GM23248 (cell line): ENCODE measurements around the gene PLLP.

Source experiments
- EZH2 ChIP-seq: fragments of 200-600 bp; sonication (generic); IDR thresholded peaks from 2 replicates; pipeline ENCODE4 v1.6.1; 2018; ENCODE audit warnings: antibody characterized with exemption, mild to moderate bottlenecking; ENCODE audit not compliant: insufficient read depth, poor library complexity, severe bottlenecking
- EZH2phosphoT487 ChIP-seq: fragments of 200-600 bp; sonication (generic); IDR thresholded peaks from 2 replicates; pipeline ENCODE4 v1.6.1; 2018; ENCODE audit warnings: antibody characterized with exemption, moderate library complexity, mild to moderate bottlenecking, low read depth; ENCODE audit not compliant: insufficient read depth

DNA sequence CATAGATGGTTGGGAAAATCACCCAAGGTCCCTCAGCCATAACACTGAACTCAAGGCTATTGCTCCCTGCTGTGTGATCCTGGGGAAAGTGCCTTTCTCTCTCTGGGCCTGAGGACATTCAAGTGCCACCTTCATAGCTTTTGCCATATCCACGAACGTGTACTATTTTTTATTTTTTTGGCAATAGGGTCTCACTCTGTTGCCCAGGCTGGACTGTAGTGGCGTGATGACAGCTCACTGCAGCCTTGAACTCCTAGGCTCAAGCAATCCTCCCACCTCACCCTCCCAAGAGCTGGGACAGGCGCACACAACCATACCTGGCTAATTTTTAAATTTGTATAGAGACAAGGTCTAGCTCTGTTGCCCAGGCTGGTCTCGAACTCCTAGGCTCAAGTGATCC, 10.6 kb downstream of the PLLP start:
- no peak for TF ChIP-seq EZH2
- TF ChIP-seq EZH2phosphoT487, result no peak
